Measurements from ENCODE around the gene ST3GAL2. TPM values are rescaled to one million over a fixed set of nuclear protein-coding genes. Genes with fewer than 3 reads are reported as not detected.
A peak's percentile ranks its signal among the peaks of the same experiment; 100 is the strongest.

ST3GAL2 gene
- total and polyA plus RNA-seq, 10 of the 15 experiments (the other 5 are each of a cell fraction or from before 2014, with no cell fraction given), result 0.95 to 61.7 (median 25.9) TPM

GRCh38 chr16:70454222-70455034, 15.5 kb upstream of the ST3GAL2 start, which contains the start of gene FCSK (continued):
- TF ChIP-seq NKRF (conservative IDR thresholded peaks at IDR 0.05) (peak; percentile 82), LARP7 (IDR thresholded peaks at IDR 0.05) (peak; percentile 78), DPF2 (IDR thresholded peaks at IDR 0.05) (0 out of 2 replicates have a peak, but pooled peaks have one; percentile 49), YY1 (IDR thresholded peaks at IDR 0.05; ENCODE audit: low read depth, low read length) (peak; percentile 20; the same call in 1 of the 2 replicates), GATAD2B (conservative IDR thresholded peaks at IDR 0.05; ENCODE audit: low read depth) (peak; percentile 94), REST (IDR thresholded peaks at IDR 0.05; ENCODE audit: low read depth, low read length) (0 out of 2 replicates have a peak, but pooled peaks have one; percentile 11), NR2F1 (conservative IDR thresholded peaks at IDR 0.05) (peak; percentile 73), NRF1 (conservative IDR thresholded peaks at IDR 0.05; ENCODE audit: low read depth, low read length) (0 out of 2 replicates have a peak, but pooled peaks have one; percentile 2), HDAC2 (IDR thresholded peaks at IDR 0.05) (no peak), IKZF1 (conservative IDR thresholded peaks at IDR 0.05) (peak; percentile 99), SMARCA5 (IDR thresholded peaks at IDR 0.05) (peak; percentile 43; the same call in 1 of the 2 replicates), SRF (IDR thresholded peaks at IDR 0.05; ENCODE audit: low read depth in 2 of 2, low read length in 2 of 2) (peak in 1 of 2 experiments; percentile 57; a peak in 1 of 4 replicates), CHD2 (IDR thresholded peaks at IDR 0.05; ENCODE audit: borderline replicate concordance, low read depth, low read length) (peak; percentile 92), ZSCAN29 (IDR thresholded peaks at IDR 0.05) (no peak), RUNX3 (IDR thresholded peaks at IDR 0.05; ENCODE audit: low read length) (0 out of 2 replicates have a peak, but pooled peaks have one; percentile 19), MEF2B (IDR thresholded peaks at IDR 0.05; ENCODE audit: partially characterized antibody, poor library complexity, severe bottlenecking) (peak; percentile 39)
- TF ChIP-seq, protein P1, sequence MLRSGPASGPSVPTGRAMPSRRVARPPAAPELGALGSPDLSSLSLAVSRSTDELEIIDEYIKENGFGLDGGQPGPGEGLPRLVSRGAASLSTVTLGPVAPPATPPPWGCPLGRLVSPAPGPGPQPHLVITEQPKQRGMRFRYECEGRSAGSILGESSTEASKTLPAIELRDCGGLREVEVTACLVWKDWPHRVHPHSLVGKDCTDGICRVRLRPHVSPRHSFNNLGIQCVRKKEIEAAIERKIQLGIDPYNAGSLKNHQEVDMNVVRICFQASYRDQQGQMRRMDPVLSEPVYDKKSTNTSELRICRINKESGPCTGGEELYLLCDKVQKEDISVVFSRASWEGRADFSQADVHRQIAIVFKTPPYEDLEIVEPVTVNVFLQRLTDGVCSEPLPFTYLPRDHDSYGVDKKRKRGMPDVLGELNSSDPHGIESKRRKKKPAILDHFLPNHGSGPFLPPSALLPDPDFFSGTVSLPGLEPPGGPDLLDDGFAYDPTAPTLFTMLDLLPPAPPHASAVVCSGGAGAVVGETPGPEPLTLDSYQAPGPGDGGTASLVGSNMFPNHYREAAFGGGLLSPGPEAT (IDR thresholded peaks at IDR 0.05; ENCODE audit: low read depth), result peak; percentile 99
- TF ChIP-seq, protein P2, sequence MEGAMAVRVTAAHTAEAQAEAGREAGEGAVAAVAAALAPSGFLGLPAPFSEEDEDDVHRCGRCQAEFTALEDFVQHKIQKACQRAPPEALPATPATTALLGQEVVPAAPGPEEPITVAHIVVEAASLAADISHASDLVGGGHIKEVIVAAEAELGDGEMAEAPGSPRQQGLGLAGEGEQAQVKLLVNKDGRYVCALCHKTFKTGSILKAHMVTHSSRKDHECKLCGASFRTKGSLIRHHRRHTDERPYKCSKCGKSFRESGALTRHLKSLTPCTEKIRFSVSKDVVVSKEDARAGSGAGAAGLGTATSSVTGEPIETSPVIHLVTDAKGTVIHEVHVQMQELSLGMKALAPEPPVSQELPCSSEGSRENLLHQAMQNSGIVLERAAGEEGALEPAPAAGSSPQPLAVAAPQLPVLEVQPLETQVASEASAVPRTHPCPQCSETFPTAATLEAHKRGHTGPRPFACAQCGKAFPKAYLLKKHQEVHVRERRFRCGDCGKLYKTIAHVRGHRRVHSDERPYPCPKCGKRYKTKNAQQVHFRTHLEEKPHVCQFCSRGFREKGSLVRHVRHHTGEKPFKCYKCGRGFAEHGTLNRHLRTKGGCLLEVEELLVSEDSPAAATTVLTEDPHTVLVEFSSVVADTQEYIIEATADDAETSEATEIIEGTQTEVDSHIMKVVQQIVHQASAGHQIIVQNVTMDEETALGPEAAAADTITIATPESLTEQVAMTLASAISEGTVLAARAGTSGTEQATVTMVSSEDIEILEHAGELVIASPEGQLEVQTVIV (IDR thresholded peaks at IDR 0.05; ENCODE audit: borderline replicate concordance, partially characterized antibody), result peak; percentile 68
- TF ChIP-seq, protein P3, sequence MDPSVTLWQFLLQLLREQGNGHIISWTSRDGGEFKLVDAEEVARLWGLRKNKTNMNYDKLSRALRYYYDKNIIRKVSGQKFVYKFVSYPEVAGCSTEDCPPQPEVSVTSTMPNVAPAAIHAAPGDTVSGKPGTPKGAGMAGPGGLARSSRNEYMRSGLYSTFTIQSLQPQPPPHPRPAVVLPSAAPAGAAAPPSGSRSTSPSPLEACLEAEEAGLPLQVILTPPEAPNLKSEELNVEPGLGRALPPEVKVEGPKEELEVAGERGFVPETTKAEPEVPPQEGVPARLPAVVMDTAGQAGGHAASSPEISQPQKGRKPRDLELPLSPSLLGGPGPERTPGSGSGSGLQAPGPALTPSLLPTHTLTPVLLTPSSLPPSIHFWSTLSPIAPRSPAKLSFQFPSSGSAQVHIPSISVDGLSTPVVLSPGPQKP (IDR thresholded peaks at IDR 0.05; ENCODE audit: low read depth, low read length), result no peak

Data from GM12878 (cell line).